Measurements from ENCODE around the gene NUMB. TPM values are rescaled to one million over a fixed set of nuclear protein-coding genes. Genes with fewer than 3 reads are reported as not detected.

Gene NUMB
- 33.4 to 41.9 TPM (median 37.6 TPM) in 5 replicates for total RNA-seq (2022; extraction: Qiagen RNA extraction; ENCODE audit: low read depth)

DNA sequence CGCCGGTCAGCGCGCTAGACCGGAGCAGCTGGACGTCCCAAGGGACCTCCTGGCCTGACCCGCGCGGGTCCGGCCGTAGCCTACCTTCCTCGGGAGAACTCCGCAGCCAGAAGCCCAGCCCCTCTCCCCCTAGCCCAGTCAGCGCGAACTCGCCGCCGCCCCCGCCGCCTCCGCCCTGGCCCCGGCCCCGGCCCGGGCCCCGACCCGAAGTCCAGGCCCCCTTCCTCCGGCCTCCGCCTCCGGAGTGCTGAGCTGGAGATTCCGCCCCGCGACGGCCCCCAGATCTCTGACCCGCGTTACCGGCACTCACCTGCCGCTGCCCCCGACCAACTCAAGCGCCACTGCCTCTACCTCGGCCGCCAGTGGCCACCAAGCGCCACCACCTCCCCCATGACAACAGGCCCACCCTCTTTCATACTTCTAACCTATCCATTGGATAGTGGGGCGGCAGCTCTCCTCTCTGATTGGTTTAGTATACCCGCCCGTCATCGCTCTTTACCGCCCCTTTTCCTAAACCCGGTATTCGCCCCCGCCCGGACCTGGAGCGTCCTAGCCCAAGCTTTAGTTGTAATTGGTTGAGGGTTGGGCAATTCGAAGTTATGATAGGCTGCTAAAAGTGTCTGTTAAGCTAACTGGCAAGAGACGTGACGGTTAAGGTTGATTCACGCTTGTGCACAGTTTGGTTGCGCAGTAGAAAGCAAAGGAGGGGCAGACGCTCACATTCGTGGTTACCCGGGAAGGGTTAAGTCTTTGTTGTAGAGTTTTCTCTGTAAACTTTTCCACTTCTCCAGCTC, at the start of gene NUMB:
Gene NUMB, minus strand, starts transcription at position 364 of the 794 bp plus-strand sequence. CDS start 102,795 bp downstream, outside the sequence.

DNA sequence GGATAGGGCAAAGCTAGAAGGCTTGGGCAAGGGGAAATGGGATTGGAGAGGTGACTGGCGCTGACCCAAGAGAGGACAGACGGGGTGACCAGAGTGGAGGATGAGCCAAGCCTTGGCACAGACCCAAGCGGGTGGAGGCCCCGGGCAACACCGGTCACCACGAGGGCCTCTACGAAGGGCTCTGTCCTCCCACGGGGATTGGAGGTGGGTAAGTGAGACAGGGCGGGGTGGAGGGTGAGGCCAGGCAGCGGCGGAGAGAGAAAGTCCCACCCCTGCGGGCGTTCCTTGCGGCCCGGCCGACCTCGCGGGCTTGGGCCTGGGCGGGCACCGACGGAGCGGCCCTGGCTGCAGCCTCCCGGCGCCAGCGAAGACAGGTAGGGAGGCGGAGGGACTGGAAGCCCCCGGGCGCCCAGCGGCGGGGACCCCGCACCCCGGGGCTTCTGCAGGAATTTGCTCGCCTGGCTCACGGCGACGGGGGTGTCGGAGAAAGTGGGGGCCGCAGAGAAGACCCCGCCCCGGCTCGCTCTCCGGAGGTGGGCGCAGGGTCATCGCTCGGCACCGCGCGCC, 221.0 kb downstream of the NUMB start, which contains the start of gene PAPLN:
Gene PAPLN, plus strand, starts transcription at position 288 of the 567 bp plus-strand sequence. CDS start 2,273 bp downstream, outside the sequence.

Other genes starting within 250 kb of the NUMB start
- gene PAPLN, start 221.0 kb downstream of the NUMB start, total RNA-seq (2022; extraction: Qiagen RNA extraction; ENCODE audit: low read depth) = 5.3 to 8.8 TPM (median 8.4 TPM) in 5 replicates
- 21.0 to 28.4 TPM (median 26.9 TPM) in 5 replicates for gene RIOX1, start 32.4 kb upstream of the NUMB start, total RNA-seq (2022; extraction: Qiagen RNA extraction; ENCODE audit: low read depth)
- 6.2 to 7.6 TPM (median 6.7 TPM) in 5 replicates for gene ACOT1, start 78.6 kb upstream of the NUMB start, total RNA-seq (2022; extraction: Qiagen RNA extraction; ENCODE audit: low read depth)
- gene HEATR4, start 100.4 kb upstream of the NUMB start, total RNA-seq (2022; extraction: Qiagen RNA extraction; ENCODE audit: low read depth) = not detected in 5 replicates
- gene ACOT2, start 110.7 kb upstream of the NUMB start, total RNA-seq (2022; extraction: Qiagen RNA extraction; ENCODE audit: low read depth) = 46.1 to 56.5 TPM (median 55.3 TPM) in 5 replicates
- gene ACOT4, start 133.3 kb upstream of the NUMB start, total RNA-seq (2022; extraction: Qiagen RNA extraction; ENCODE audit: low read depth) = 1.5 to 2.8 TPM (median 2.1 TPM) in 5 replicates
- gene ACOT6, start 154.0 kb upstream of the NUMB start, total RNA-seq (2022; extraction: Qiagen RNA extraction; ENCODE audit: low read depth) = not detected in 5 replicates
- 6.5 to 13.4 TPM (median 10.6 TPM) in 5 replicates for gene DNAL1, start 186.4 kb upstream of the NUMB start, total RNA-seq (2022; extraction: Qiagen RNA extraction; ENCODE audit: low read depth)

Data from A549 treated with RU486 at 1 μM for 4 hours (cell line).